NCI-H345 treated with DMSO at 0.1 percent for 48 hours (cell line): ENCODE data around the gene ZNF684.
"Not testable (repeated sequence)": the region's sequence is repeated elsewhere in the genome, so short reads cannot be mapped to it uniquely, and the experiment has no call there.

ENCODE experiments used
- DNase-seq: peaks from one replicate; lab custom pipeline; 2025; ENCODE audit not compliant: unreplicated experiment; lab: John Stamatoyannopoulos, UW

ZNF684 gene

DNA sequence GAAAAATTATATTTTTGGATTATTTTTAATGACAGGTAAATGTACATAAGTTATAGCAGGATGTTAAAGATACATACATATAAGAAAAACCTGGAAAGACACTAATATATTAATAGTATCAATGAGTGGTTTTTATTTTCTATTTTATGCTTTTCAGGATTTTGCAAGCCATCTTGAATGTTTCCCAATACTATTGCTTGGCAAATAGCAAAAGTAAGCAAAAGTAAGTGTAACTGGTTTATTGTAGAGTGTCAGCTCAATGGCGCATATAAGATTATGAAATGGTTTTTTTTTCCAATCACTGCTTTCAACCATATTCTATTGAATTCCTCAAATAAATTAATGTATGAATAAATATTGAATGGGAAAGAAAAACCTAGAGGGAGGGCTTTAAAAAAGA, 36.4 kb downstream of the ZNF684 start:
- DNase-seq: no peak

DNA sequence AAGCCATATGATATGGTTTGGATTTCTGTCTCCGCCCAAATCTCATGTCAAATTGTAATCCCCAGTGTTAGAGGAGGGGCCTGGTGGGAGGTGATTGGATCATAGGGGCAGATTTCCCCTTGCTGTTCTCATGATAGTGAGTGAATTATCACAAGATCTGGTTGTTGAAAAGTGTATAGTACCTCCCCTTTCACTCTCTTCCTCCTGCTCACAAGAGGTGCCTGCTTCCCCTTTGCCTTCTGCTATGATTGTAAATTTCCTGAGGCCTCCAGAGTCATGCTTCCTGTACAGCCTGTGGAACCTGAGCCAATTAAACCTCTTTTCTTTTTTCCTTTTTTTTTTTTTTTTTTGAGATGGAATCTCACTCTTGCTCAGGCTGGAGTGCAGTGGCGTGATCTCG, 43.4 kb downstream of the ZNF684 start:
- not testable (repeated sequence) for DNase-seq

DNA sequence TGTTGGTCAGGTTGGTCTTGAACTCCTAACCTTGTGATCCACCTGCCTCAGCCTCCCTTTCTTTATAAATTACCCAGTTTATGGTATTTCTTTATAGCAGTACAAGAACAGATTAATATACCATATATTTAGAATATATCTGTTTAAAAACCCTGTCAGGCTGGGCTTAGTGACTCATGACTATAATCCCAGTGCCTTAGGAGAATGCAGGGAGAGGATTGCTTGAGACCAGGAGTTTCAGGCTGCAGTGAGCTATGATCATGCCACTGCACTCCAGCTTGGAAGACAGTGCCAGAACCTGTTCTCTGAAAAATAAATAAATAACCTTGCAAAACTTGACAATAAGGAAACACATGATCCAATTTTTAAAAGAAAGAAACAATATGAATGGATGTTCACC, 43.9 kb downstream of the ZNF684 start:
- DNase-seq: no peak

DNA sequence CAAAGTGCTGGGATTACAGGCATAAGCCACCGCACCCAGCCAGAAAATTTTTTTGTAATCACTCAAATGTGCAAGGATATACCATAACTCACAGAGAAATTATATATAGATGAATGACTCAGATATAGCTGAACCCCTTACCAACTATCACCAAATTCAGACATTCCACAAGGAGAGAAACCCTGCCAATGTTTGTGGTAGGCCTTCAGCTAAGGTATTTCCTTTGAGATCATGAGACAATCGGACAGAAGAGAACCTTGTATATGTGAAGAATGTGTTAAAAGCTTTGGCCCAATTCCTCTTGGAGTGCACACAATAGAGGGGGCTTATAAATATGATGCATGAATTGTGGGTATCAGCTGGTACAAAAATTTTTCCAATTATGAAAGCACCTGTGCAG, 50.7 kb downstream of the ZNF684 start:
- DNase-seq: no peak

DNA sequence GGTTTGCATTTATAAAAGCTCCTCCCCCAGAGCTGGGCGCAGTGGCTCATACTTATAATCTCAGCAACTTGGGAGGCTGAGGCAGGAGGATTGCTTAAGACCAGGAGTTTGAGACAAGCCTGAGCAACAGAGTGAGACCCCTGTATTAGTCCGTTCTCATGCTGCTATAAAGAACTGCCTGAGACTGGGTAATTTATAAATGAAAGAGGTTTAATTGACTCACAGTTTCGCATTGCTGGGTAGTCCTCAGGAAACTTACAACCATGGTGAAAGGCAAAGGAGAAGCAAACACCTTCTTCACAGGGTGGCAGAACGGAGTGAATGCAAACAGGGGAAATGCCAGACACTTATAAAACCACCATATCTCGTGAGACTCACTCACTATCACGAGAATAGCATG, 52.5 kb downstream of the ZNF684 start:
- no peak for DNase-seq

DNA sequence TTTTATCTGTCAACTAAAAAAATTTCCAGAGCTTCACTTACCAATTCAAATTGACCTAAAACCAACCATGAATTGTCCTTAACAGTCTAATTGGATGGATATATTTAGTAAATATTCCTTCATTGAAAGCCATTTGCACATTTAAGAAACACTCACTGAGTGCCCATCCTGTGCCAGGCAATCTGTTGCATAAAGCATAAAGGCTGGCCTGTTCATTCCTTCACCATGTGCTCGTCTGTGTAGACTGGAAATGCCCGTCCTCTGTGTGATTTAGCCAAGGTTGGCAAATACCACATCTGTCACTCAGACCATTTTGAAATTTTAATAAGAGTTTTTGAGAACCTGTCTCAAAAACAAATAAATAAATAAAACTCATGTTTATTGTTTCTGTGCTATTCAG, 57.1 kb downstream of the ZNF684 start:
- DNase-seq: no peak

DNA sequence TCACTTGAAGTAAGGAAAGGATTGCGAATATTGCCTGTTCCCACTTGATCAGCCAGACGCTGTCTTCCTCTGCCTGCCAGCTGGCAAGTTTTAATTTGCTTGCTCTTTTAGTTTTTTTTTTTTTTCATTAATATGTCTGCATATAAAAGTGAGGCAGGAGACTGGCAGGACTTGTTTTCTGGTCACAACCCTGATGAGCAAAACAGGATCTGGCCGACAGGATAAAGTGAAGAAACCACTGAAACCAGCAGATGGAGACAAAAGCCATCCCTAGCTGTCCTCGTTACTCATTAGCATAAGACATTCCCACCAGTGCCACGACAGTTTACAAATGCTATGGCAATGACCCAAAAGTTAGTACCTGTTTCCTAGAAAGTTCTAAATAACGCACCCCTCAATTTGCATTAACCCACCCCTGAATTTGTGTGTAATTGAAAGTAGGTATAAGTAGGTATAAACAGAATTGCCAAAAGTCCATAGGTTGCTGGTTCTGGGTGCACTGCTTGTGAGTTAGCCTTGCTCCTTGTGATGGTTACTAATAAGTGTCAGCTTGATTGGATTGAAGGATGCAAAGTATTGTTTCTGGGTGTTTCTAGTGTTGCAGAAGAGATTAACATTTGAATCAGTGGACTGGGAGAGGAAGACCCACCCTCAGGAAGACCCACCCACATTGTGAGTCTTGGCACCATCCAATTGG, 60.8 kb downstream of the ZNF684 start:
- DNase-seq: peak; percentile 3

DNA sequence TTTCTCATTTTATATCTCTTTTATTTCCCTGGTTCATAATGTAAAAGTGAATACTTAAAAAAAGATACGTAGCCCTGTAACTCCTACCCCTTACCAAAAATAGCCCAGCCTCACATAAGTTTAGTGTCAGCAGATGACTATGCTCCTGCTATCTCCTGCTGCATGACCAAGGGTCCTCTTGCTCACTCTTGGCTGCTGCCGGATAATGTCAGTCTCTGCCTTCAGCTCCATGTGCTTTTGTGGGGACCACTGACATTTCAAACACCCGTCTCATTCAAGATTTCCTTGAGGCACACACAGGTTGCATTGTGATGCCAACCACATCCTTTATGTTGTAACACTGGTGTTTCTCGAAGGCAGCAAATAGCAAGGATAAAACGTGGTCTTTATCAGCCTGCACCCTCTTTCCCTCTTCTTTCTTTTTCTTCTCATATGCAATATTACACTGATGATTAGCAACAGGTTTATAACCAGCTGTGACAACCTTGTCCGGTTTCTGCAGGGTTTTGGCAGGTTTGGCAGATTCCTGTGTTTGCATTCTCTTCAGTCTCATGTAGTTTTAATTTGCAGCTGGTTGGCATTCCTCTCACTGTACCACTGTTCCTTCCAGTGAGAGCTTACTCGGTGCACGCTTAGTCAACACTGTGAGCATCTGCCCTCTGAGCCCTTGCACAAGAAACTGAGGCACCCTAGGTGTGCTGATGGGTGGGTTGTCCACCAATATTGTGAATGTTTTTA, 62.2 kb downstream of the ZNF684 start:
- DNase-seq: no peak

DNA sequence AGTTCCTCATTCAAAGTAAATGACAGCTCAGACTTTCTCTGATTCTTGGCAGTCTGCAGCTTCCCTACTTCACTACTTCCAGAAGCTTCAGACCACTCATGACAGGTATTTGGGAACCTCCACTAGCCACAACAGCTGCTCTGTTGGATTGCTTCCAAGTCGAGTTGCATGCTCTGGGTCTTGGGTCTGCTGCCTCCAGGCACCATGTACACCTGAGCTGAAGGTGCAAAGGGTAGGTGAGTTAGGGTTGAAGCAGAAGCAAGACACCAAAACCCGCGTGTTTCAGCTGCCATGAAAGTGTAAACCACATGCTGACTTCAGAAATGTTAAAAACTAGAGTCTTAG, 62.7 kb downstream of the ZNF684 start:
- DNase-seq: peak; percentile 3

DNA sequence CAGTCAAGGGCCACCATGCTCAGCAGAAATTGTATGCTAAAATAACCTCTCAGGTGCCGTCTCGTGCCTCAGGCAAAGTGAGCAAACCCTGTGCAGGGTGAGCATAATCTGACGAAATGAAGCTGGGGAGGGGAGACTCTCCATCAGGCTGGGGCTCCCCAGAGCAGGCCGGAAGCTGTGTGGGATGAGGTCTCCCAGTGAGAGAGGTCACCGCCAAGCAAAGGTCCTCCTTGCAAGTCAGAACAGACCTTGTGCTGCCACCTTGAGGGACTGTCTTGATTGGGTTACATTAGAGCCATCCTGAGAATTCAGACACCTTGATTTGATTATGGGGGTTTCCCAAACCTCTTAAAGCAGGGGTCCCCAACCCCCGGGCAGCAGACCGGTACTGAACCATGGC, 64.2 kb downstream of the ZNF684 start:
- DNase-seq: no peak
